Right lobe of liver (tissue), 4 donors: ENCODE results near the gene TUB.

ENCODE experiments used
- POLR2A ChIP-seq: fragments of 450-650 bp; IDR thresholded peaks from one replicate; pipeline ENCODE4 v1.6.1; 2017; ENCODE audit warnings: antibody characterized with exemption, mild to moderate bottlenecking
- TF ChIP-seq, protein P1 (sequence below), 4 donors: fragments of 200-600 bp in 3 of 4; fragments of 450-650 bp in 1 of 4; IDR thresholded peaks; one replicate each; pipeline versions ENCODE4 v1.5.1 to v1.8.0; 2016 to 2022; ENCODE audit warnings: antibody characterized with exemption in 4 of 4, mild to moderate bottlenecking in 2 of 4
- donor health status: DM: no; HTN: no; CAD: no.
- donor health status: DM: no; HTN: no; CAD: no.
- donor health status: DM: no; HTN: yes; CAD: no.

DNA sequence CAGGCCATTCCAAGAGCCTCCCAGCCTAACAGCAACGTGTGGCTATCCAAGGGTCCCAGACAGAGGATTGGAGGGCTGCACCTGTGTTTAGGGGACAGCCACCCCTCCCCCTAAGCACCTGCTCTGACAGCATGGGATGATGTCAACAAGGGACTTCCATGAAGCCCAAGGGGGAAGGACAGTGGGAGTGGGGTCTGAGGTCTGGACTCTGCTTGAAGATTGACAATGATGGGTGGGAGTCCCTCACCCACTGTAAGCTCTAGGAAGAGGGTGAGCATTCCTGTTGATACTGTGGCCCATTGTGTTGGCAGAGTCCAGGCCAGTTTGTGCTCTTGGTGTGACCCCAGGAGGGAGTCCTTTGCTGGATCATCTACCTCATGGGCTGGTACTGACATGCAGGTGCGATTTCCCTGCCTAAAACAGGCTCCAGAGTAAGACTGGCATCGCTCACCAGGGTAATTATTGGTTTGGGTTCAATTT is 46.9 kb upstream of the TUB start:
- no peak for TF ChIP-seq POLR2A
- TF ChIP-seq, protein P1, sequence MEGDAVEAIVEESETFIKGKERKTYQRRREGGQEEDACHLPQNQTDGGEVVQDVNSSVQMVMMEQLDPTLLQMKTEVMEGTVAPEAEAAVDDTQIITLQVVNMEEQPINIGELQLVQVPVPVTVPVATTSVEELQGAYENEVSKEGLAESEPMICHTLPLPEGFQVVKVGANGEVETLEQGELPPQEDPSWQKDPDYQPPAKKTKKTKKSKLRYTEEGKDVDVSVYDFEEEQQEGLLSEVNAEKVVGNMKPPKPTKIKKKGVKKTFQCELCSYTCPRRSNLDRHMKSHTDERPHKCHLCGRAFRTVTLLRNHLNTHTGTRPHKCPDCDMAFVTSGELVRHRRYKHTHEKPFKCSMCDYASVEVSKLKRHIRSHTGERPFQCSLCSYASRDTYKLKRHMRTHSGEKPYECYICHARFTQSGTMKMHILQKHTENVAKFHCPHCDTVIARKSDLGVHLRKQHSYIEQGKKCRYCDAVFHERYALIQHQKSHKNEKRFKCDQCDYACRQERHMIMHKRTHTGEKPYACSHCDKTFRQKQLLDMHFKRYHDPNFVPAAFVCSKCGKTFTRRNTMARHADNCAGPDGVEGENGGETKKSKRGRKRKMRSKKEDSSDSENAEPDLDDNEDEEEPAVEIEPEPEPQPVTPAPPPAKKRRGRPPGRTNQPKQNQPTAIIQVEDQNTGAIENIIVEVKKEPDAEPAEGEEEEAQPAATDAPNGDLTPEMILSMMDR (IDR thresholded peaks at IDR 0.05), result no peak
